HG03469 (cell line): ENCODE data around the gene CCR7.
"Not testable (repeated sequence)": the region's sequence is repeated elsewhere in the genome, so short reads cannot be mapped to it uniquely, and the experiment has no call there.

ENCODE experiments used
- ATAC-seq: cut with Tn5 transposase; IDR thresholded peaks from one replicate; pipeline ENCODE4 v1.9.1; 2021; ENCODE audit warnings: mild to moderate bottlenecking, moderate library complexity, moderate number of reproducible peaks; ENCODE audit not compliant: unreplicated experiment

The CCR7 gene

GRCh38 chr17:40597556-40598300 is 32.5 kb upstream of the CCR7 start:
- ATAC-seq, result no peak

GRCh38 chr17:40597156-40597555 is 31.9 kb upstream of the CCR7 start:
- ATAC-seq, result no peak

- no peak for ATAC-seq
These were observed 31.1 kb upstream of the CCR7 start for GRCh38 chr17:40596261-40596919.

GRCh38 chr17:40590742-40591141 is 25.5 kb upstream of the CCR7 start:
- no peak for ATAC-seq

- no peak for ATAC-seq
These were observed 23.3 kb upstream of the CCR7 start for GRCh38 chr17:40588552-40588951.

- not testable (repeated sequence) for ATAC-seq
These were observed 21.0 kb upstream of the CCR7 start for GRCh38 chr17:40586264-40586663.

- not testable (repeated sequence) for ATAC-seq
These were observed 19.7 kb upstream of the CCR7 start for GRCh38 chr17:40584950-40585349.

GRCh38 chr17:40582328-40582901 is 17.1 kb upstream of the CCR7 start:
- ATAC-seq, result peak; percentile 43

- ATAC-seq, result no peak
These were observed 14.9 kb upstream of the CCR7 start for GRCh38 chr17:40580140-40580539.

- no peak for ATAC-seq
These were observed 14.2 kb upstream of the CCR7 start for GRCh38 chr17:40579471-40579870.

GRCh38 chr17:40577611-40578065 is 12.4 kb upstream of the CCR7 start:
- ATAC-seq, result peak; percentile 55

- ATAC-seq, result no peak
These were observed 11.0 kb upstream of the CCR7 start for GRCh38 chr17:40576113-40576740.

GRCh38 chr17:40574292-40574691 is 9.0 kb upstream of the CCR7 start:
- ATAC-seq, result no peak

GRCh38 chr17:40572245-40572993 is 7.1 kb upstream of the CCR7 start:
- ATAC-seq, result not testable (repeated sequence)

- no peak for ATAC-seq
These were observed 3.0 kb upstream of the CCR7 start for GRCh38 chr17:40568074-40568836.

- no peak for ATAC-seq
These were observed 2.1 kb upstream of the CCR7 start for GRCh38 chr17:40567377-40567776.

GRCh38 chr17:40565769-40566409 is 617 bp upstream of the CCR7 start:
- no peak for ATAC-seq

GRCh38 chr17:40564195-40564882 is 933 bp downstream of the CCR7 start:
- no peak for ATAC-seq
